ENCODE data around the gene UTP25.

GRCh38 chr1:209871006-209871405 lies 43.2 kb downstream of the UTP25 start:
- TF ChIP-seq TAF1 (IDR thresholded peaks at IDR 0.05; ENCODE audit: low read depth), result no peak
- TF ChIP-seq CTCF (IDR thresholded peaks at IDR 0.05; ENCODE audit: poor library complexity, severe bottlenecking), result no peak
- no peak for TF ChIP-seq POLR2AphosphoS5 (IDR thresholded peaks at IDR 0.05)
- TF ChIP-seq EZH2 (IDR thresholded peaks at IDR 0.05; ENCODE audit: borderline replicate concordance, insufficient read depth, low read length, poor library complexity, severe bottlenecking), result no peak
- TF ChIP-seq EP300 (conservative IDR thresholded peaks at IDR 0.05; ENCODE audit: poor library complexity, severe bottlenecking), result no peak
- no peak for TF ChIP-seq REST (IDR thresholded peaks at IDR 0.05; ENCODE audit: borderline replicate concordance)
- no peak for TF ChIP-seq MXI1 (conservative IDR thresholded peaks at IDR 0.05; ENCODE audit: poor library complexity, severe bottlenecking)
- no peak for TF ChIP-seq RAD21 (conservative IDR thresholded peaks at IDR 0.05)
- no peak for TF ChIP-seq SMC3 (conservative IDR thresholded peaks at IDR 0.05; ENCODE audit: poor library complexity)
